Subcutaneous preadipocyte (primary cell): ENCODE results near the gene AQP4. TPM values are rescaled to one million over a fixed set of nuclear protein-coding genes. Genes with fewer than 3 reads are reported as not detected.

ENCODE experiments used
- total RNA-seq: library from RNA; depleted of rRNA; stranded (reverse); fragments of >200 nt; gene quantifications from 2 replicates; pipeline ENCODE4 v1.2.3, GENCODE V29; 2012

AQP4 gene, protein sequence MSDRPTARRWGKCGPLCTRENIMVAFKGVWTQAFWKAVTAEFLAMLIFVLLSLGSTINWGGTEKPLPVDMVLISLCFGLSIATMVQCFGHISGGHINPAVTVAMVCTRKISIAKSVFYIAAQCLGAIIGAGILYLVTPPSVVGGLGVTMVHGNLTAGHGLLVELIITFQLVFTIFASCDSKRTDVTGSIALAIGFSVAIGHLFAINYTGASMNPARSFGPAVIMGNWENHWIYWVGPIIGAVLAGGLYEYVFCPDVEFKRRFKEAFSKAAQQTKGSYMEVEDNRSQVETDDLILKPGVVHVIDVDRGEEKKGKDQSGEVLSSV
- not detected in 2 replicates for total RNA-seq

DNA sequence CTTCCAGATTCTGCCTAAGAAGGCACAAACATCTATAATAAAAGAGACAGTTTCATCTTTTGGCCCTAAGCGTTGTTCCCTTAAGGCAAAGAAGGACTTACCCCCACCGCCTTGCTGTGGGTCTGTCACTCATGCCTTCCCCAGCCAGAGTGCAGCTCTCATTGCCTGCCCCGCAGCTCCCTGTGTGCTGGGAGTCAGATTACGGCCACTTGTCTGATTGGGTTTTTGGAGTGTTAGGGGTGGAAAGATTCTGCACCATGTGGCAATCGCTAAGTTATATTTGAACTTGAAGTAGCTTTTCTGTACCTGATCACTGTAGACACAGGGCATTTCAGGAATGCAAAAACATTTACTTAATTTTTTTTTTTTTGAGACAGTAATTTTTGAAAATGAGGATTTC lies at the start of gene AQP4:
AQP4 (minus strand) TSS at position 151 of the 400 bp plus-strand sequence; CDS start at position 133, 18 bp downstream.

